Coronary artery (tissue), 2 donors: ENCODE data around the gene ST8SIA5.

ENCODE experiments used
- DNase-seq: peaks from one replicate; pipeline ENCODE4 v3.0.0-alpha.2; 2017; ENCODE audit warnings: low spot score
- H3K27ac ChIP-seq, 2 donors: fragments of 200-600 bp; sonication (generic); one replicate each; pipeline ENCODE4 v1.5.1; 2016 to 2019
- H3K4me3 ChIP-seq: fragments of 200-600 bp; sonication (generic); 2 replicates; pipeline ENCODE4 v1.5.1; 2016; ENCODE audit warnings: mild to moderate bottlenecking, moderate library complexity
- TF ChIP-seq, protein P1 (sequence below): fragments of 200-600 bp; sonication (generic); IDR thresholded peaks from one replicate; pipeline ENCODE4 v1.5.1; 2019; ENCODE audit warnings: antibody characterized with exemption

Gene ST8SIA5

DNA sequence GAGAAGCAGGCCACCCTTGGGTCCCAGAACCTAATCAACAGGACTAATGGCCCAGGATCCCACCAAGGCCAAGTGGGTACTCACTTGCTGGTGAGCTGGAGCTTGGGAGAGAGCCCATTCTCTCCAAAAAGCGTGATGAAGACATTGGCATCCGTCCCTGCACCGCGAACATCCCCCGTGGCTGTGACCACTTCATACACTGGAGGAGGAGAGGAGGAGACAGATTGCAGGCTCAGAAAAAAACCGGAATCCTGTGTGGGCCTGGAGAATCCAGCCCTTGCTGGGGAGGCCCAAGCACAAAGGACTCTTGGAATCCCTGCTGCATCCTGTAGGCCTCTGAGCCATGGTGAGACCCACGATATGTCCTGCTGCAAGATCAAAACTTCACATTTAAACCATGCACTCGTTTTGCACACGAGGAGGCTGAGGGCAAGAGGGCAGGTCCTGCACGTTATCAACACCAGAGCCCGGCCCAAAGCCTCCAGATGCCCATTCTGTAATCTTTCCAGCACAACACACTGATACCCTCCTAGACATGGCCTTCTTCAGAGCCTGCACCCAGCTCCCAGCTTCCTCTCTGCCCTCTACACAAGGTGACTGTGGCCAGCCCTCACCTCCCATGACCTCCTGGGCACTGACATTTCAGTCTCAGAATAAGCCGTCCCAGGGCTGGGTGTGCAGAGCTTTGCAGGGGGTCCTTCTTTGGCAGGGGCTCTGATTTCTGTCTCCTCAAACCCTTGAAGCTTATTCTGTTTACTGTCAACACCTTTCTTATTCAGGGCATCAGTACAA is 107.6 kb downstream of the ST8SIA5 start:
- H3K27ac ChIP-seq, result no peak overlapping the region
- DNase-seq, result no peak

DNA sequence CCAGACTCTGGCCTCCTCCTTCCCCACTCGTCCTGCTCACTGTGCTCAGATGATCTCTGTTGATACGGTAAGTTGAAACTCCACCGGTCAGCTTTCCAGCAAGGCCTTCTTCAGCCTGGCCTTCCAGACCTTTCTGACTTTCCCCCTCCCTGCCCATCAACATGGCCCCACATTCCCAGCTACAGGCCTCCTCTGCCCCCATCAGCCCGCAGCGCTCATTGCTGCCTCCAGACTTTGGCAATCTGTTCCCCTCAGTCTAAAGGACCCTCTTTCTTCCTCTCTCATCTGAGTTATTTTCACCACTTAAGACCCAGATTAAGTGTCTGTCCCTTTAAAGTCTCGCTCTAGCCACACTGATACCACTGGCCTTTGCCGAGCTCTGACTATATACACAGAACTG is 110.4 kb downstream of the ST8SIA5 start:
- no peak overlapping the region for H3K4me3 ChIP-seq
- DNase-seq, result no peak
- TF ChIP-seq, protein P1, sequence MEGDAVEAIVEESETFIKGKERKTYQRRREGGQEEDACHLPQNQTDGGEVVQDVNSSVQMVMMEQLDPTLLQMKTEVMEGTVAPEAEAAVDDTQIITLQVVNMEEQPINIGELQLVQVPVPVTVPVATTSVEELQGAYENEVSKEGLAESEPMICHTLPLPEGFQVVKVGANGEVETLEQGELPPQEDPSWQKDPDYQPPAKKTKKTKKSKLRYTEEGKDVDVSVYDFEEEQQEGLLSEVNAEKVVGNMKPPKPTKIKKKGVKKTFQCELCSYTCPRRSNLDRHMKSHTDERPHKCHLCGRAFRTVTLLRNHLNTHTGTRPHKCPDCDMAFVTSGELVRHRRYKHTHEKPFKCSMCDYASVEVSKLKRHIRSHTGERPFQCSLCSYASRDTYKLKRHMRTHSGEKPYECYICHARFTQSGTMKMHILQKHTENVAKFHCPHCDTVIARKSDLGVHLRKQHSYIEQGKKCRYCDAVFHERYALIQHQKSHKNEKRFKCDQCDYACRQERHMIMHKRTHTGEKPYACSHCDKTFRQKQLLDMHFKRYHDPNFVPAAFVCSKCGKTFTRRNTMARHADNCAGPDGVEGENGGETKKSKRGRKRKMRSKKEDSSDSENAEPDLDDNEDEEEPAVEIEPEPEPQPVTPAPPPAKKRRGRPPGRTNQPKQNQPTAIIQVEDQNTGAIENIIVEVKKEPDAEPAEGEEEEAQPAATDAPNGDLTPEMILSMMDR, result no peak

More for the DNA sequence above, 107.6 kb downstream of the ST8SIA5 start:
- no peak overlapping the region for H3K4me3 ChIP-seq
- TF ChIP-seq, protein P1, result no peak

DNA sequence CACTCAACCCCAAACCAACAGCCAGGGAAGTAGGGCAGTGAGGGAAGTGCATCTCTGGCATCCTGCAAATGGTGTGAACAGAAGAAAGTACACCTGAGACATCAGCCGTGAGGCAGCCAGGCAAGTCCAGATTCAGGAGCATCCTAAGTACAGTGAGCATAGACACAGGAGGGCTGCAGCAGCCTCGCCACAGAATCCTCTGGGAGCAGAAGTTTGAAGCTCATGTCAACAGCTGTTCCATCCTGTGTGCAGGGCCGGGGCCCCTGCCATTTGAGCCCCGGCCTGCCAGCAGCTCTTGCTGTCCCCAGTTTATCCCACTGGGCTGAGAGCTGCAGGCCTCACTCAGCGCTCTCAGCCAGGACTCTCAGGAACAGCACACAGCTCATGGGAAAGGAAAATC is 114.3 kb downstream of the ST8SIA5 start:
- H3K27ac ChIP-seq, result no peak overlapping the region
- no peak overlapping the region for H3K4me3 ChIP-seq
- no peak for DNase-seq
- TF ChIP-seq, protein P1, result no peak

More for the DNA sequence above, 110.4 kb downstream of the ST8SIA5 start:
- no peak overlapping the region for H3K27ac ChIP-seq

DNA sequence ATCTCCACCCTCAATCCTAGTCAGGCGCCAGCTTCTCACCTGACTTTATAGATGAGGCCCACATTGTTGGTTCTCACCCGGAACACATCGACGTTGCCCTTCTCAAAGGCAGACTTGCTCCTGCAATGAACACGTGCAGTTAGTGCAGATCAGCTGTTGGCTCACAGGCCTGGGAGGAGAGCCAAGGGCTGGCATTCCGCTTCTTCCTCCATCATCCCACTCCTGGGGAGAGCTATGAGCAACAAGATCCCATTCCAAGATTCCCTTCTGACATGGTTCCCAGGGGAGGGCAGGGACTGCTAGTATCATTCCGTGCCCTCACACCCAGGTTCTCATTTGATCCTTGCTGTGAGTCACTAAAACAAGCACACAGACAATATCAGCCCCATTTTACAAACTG is 114.9 kb downstream of the ST8SIA5 start:
- DNase-seq, result no peak
- H3K4me3 ChIP-seq, result no peak overlapping the region
- H3K27ac ChIP-seq, result no peak overlapping the region
- TF ChIP-seq, protein P1, result no peak

DNA sequence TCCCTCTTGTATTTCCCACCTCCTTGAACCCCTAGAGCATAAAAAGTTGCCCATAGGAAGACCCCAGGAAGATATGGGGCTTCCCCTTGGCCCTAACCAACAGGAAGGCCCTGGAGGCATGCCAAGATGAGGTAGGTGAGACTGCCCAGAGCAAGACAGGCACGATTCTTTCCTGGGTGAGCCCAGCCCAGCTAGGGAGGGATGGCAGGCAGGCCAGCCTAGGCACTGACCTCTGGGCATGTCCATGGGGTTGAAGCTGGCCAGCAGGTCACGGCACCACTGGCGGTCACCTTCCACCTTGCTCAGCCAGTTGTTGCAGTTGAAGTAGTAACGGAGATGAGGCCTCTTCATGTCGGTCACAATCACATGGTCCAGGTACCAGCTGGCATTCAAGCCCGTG is 117.5 kb downstream of the ST8SIA5 start:
- TF ChIP-seq, protein P1, result no peak
- no peak overlapping the region for H3K4me3 ChIP-seq
- DNase-seq, result peak; percentile 61
- H3K27ac ChIP-seq, result no peak overlapping the region

DNA sequence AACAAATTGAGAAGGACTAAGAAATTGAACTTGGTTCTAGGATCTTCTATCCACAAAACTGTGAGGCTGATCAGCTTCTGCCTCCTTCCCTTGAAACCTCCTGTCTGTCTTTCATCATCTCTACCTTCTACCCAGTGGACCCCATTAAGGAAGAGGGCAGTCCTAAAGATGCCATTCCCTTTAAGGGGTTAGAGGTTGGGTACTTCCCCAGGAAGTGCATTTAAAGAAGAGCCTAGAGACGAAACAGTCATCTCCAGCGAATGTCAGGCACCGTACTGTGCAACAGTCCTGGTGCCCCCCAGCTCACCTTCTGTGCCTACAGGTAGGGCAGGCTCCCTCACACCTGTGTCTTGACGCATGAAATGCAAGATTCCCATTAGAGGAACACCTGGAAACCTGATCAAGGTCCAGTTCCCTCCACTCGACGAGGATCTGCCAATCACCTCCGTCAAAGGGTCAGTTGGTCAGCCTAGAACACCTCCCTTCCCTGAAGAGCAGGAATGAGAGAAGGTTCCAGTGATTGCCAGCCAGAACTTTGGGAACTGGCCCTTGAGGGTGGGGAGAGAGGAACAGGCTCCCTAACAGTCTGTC is 120.7 kb downstream of the ST8SIA5 start:
- peak; percentile 29 for DNase-seq
- TF ChIP-seq, protein P1, result no peak
- H3K27ac ChIP-seq, result no peak overlapping the region

More for the DNA sequence above, 120.7 kb downstream of the ST8SIA5 start:
- no peak overlapping the region for H3K4me3 ChIP-seq
